ENCODE results near the gene ZNF598.
"Not testable (repeated sequence)": the region's sequence is repeated elsewhere in the genome, so short reads cannot be mapped to it uniquely, and the experiment has no call there.

Gene ZNF598

GRCh38 chr16:1973461-1974156, 36.0 kb downstream of the ZNF598 start:
- DNase-seq, result no peak

DNA sequence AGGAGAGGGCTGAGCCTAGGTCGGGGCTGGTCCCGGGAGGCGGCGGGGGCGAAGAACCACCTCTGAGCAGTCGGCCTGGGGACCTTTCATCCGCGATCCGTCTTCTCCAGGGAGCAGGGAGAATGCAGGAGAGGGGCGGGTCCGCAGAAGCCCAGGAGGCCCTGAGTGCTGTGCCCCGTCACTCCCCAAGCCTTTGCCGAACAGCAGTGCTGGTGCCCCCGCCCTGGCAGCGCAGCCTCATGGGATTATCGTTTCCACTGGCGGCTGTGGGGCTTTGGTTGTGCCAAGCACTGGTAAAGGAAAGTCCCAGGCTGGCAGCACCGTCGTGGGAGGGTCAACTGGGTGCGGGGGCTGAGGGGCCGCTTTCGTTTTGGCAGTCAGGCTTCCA, 37.1 kb downstream of the ZNF598 start:
- peak; percentile 66 for DNase-seq

DNA sequence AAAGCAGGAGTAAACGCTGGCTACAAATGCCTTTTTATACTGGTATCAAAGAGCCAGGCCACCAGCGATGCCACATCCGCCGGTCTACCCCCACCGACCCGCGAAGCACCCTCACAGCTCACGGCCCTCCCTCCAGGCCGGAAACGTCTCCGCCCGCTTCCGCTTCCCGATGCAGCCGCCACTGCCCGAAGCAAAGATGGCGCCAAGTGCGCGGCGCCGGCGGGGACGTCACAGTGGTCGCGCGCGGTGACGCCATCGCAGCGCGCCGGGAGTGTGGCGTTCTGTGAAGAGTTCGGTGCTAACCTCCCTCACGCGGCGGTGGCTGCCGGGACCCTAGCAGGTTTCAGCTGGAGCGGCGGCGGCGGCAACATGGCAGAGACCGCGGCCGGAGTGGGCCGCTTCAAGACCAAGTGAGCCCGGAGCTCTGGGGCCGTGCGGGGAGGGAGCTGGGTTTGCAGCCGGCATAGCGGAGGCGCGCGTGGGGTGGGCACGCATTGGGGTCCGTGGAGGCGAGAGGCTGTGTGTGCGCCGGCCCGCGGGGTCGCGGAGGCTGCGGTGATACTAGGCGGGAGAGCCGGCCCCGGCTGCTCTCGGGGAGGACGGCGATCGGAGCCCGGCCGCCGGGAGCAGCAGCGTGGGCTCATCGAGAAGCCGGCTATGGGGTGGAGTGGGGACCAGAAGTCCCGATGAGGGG, 37.7 kb downstream of the ZNF598 start, which contains the start of gene TBL3:
TSS of gene TBL3 (plus strand) at position 258 of the 694 bp plus-strand sequence. CDS start at position 370, 112 bp downstream.
- peak; percentile 98 for DNase-seq

- no peak for DNase-seq
Observed at GRCh38 chr16:1968146-1968953, 41.3 kb downstream of the ZNF598 start.

GRCh38 chr16:1966460-1966859, 43.2 kb downstream of the ZNF598 start, which contains the start of gene RNF151:
Gene RNF151, plus strand, starts transcription at chr16:1966856. Its CDS starts 26 bp downstream, at chr16:1966882.
- no peak for DNase-seq

DNA sequence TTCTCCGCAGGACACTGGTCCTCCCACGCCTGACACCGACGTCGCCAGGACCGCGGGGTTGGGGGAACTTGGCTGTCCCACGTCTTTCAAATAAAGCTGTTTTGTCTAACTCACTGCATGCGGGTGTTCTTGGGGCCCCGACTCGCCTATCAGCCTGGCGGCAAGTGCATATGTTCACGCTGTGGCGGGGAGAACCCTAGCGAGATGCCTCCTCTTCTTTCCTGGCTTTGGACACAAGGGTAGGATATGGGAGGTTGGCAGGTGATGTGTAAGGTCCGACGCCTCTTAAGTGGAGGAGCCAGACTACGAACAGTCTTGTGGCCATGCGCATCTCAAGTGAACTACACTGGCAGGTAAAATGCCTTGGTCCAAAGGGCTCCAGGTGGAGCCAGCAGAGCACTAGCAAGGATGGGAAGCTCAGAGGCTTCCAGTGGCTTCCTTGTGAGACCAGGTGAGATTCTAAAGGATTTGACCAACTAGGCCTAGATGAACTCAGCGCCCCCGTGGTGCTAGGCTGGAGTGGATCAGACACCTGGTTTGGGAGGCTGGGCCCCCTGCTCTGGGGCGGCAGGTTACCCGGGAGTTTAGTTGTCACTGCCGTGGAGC, 44.1 kb downstream of the ZNF598 start:
- no peak for DNase-seq

DNA sequence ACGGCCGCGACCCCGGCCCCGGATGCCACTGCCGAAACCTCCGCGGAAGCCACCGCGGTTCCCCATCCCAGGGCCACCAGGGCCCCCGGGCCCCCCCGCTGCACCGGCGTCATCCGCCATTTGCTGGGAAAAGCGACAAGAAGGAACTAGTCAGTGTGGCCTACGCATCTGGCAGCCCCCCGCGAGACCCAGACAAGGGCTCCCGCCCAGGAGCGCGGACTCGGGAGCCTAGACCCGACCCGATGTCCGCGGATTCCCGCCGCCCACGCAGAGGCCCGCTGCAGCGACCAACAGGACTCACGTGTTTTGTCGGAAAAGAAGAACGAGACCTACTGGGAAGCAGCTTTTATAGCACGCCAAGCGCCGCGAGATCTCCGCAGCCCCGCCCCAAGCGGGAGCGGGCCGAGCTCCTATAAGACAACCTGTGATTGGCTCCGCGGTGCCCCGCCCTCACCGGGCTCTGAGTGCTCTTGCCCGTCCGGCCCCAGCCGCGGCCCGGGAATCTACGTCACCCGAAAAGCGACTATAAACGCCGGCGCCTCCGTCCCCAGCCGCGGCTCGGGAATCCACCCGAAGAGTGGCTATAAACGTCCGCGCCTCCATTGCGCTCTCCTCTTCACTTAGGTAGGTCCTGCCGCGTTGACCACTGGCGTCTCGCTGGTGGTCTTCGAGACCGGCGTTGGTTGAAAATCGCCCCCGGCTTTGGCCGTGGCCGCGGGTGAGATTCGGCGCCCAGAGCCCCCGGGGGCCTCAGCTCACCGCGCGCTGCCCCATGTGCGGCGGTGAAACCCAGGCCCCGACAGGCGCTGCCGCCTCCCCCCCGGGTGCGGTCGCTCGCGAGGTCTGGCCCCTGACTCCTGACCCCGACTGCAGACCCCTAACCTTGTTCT, 44.9 kb downstream of the ZNF598 start, which contains the start of gene RPS2:
TSS of gene RPS2 (minus strand) at position 321 of the 890 bp plus-strand sequence. CDS start at position 120, 201 bp downstream.
- peak; percentile 100 for DNase-seq

DNA sequence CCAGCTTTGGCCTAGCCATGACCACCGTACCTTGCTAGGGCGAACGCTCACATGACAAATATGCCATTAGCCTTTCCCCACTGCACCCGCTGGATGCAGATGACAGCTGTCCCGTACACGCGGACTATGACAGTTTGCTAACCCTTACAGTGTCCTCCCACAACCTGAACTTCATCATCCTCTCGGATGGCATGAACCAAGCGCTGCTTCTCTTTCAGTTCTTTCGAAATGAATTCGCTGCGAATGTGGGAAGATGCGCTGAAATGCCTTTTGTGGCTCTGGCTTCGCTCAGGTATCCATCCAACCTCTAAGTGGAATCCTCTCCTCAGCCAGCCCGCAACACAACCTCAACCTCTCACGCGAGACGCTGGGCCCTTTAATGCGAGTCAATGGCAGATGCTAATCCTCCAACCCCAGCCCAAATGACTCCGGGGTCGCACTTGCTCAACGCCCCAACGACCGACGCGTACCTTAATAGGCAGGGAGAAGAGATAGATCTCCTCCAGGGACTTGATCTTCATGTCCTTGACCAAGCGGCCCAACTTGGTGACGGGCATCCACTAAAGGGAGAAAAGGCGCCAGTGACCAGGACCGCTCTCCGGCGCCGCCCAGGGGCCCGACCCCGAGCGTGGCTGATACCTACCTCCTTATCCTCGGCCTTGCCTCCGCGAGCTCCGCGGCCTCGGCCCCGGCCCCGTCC, 45.7 kb downstream of the ZNF598 start:
- DNase-seq, result peak; percentile 65

GRCh38 chr16:1962161-1963153, 47.2 kb downstream of the ZNF598 start:
- not testable (repeated sequence) for DNase-seq

DNA sequence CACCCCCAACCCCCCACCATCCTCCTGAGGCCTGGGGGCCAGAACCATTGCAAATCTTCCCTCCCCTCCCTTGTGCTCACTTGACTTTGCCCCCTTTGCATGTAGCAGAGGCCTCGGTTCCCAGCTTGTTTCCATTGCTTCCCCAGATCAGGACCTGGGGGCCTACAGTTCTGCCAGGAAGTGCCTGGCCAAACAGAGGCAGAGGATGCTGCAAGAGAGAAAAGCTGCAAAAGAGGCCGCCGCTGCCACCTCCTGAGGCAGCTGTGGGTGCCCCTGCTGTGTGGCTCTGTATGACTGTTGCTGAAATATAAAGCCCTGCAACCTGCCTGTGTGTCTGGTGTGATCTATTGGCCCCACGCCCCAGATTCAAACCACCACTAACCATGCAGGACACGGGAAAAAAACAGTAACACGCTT, 48.0 kb downstream of the ZNF598 start:
- no peak for DNase-seq

- peak; percentile 79 for DNase-seq
Observed at GRCh38 chr16:1960665-1961630, 48.7 kb downstream of the ZNF598 start.

GRCh38 chr16:1959269-1960039, 50.2 kb downstream of the ZNF598 start, which contains the start of gene NDUFB10:
Gene NDUFB10, plus strand, starts transcription at chr16:1959538. Its CDS starts 87 bp downstream, at chr16:1959625.
- peak; percentile 95 for DNase-seq

GRCh38 chr16:1958715-1959268, 50.8 kb downstream of the ZNF598 start:
- DNase-seq, result no peak

GRCh38 chr16:1958143-1958491, 51.5 kb downstream of the ZNF598 start:
- DNase-seq, result not testable (repeated sequence)

DNA sequence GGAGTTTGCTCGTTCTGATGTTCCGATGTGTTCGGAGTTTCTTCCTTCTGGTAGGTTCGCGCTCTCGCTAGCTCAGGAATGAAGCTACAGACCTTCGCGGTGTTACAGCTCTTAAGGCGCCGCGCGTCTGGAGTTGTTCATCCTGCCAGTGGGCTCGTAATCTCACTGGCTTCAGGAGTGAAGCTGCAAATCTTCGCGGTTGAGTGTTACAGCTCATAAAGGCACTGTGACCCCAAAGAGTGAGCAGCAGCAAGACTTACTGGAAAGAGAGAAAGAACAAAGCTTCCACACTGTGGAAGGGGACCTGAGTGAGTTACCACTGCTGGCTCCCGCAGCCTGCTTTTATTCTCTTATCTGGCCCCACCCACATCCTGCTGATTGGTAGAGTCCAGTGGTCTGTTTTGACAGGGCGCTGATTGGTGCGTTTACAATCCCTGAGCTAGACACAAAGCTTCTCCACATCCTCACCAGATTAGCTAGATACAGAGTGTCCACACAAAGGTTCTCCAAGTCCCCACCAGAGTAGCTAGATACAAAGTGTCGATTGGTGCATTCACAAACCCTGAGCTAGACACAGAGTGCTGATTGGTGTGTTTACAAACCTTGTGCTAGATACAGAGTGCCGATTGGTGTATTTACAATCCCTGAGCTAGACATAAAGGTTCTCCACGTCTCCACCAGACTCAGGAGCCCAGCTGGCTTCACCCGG, 52.0 kb downstream of the ZNF598 start:
- DNase-seq, result peak; percentile 28

GRCh38 chr16:1953734-1954133, 55.9 kb downstream of the ZNF598 start:
- DNase-seq, result no peak

DNA sequence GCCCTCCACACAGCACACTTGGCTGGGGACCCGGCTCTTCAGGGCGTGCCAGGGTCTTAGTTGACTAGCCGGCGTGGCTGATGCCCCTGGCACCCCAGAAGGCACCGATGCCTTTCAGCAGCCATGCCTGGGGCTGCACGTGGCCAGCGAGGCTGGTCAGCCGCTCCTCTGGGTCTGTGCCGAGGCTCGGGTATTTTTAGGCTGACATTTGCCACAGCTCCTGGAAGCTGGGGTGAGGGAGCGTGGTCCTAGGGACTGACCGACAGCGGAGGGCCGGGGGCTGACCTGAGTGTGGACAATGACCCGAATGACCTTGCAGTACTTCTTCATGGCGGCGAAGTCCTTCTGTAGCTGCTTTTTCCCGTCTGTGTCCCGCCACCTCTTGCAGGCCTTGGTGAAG, 59.1 kb downstream of the ZNF598 start:
- DNase-seq, result no peak
